SKM-1 (cell line): ENCODE results near the gene SART3.
"Not testable (repeated sequence)": the region's sequence is repeated elsewhere in the genome, so short reads cannot be mapped to it uniquely, and the experiment has no call there.

Experiments used
- DNase-seq: peaks from one replicate; lab custom pipeline; 2025; ENCODE audit not compliant: unreplicated experiment; lab: John Stamatoyannopoulos, UW

The SART3 gene

GRCh38 chr12:108498136-108498535 is 62.8 kb downstream of the SART3 start:
- no peak for DNase-seq

DNA sequence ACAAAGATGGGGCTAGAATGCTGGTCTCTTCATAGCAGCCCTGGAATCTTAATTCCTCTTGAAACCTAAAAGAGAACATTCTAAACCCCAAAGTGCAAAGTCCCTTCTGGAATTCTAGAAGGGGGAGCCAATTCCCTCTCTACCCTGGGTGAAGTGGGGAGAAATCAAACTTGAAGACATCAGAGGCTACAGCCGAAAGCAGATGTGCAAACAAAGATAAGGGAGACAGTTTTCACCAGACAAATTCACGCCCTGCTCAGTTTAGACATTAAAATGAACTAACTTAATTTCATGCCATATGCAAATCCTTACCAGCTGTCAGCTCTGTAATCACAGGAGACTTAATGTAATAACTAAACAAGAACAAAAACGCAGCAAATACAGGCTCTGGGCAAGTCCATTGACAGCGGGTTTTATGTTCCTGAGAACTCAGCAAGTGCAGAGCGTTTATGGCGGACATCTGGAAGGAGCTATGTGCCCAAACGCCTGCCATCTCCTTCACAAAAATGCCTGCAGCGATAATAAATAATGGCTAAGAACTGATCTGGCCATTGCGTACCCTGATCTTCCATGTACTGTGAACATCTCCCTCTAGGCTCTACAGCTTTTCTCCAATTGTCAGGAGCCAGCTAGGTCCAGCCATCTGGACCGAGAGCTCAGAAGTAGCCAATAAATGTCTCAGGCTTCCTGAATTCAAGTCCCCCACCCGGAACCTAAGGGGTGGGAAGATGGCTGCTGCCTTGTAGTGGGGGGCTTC is 65.0 kb downstream of the SART3 start:
- no peak for DNase-seq

DNA sequence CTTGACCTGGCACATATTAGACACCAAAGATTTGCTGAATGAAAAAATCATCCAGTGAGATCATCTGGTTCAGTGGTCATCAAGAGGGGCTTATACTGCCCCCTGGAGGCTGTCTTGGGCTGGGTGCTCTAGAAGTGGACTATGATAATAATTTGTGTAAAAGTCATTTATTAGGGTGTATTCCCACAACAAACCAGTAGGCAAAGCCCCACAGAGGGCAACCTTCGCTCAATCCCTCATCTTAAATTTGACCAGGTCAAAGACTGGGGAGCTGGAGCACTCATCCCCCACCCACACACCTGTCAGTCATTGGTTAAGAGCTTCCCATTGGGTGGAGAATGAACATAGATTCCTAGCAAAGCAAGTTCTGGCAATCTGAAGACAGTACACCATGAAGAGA is 65.9 kb downstream of the SART3 start:
- no peak for DNase-seq

GRCh38 chr12:108491256-108491655 is 69.7 kb downstream of the SART3 start:
- DNase-seq, result no peak

GRCh38 chr12:108487029-108487428 is 73.9 kb downstream of the SART3 start:
- not testable (repeated sequence) for DNase-seq

DNA sequence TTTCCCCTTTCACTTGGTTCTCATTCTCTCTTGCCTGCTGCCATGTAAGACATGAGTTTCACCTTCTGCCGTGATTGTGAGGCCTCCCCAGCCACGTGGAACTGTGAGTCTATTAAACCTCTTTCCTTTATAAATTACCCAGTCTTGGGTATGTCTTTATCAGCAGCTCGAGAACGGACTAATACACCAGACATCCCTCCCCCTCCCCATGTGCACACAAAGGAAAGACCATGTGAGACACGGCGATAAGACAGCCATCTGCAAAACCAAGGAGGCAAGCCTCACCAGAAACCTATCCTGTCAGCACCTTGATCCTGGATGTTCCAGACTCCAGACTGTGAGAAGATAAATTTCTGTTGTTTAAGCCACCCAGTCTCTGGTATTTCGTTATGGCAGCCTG is 75.6 kb downstream of the SART3 start:
- DNase-seq, result not testable (repeated sequence)

GRCh38 chr12:108484845-108485244 is 76.1 kb downstream of the SART3 start:
- no peak for DNase-seq

DNA sequence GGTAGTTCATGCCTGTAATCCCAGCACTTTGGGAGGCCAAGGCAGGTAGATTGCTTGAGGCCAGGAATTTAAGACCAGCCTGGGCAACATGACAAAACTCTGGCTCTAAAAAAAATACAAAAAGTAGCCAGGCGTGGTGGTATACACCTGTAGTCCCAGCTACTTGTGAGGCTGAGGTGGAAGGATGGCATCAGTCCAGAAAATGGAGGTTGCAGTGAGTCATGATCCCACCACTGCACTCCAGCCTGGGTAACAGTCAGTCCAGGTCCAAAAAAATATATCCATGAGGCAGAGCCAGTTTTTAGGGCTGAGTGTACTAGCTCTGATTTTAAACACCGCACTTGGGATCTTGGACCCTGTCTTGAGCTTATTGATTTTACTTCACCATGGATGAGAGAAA is 76.5 kb downstream of the SART3 start:
- DNase-seq, result no peak

DNA sequence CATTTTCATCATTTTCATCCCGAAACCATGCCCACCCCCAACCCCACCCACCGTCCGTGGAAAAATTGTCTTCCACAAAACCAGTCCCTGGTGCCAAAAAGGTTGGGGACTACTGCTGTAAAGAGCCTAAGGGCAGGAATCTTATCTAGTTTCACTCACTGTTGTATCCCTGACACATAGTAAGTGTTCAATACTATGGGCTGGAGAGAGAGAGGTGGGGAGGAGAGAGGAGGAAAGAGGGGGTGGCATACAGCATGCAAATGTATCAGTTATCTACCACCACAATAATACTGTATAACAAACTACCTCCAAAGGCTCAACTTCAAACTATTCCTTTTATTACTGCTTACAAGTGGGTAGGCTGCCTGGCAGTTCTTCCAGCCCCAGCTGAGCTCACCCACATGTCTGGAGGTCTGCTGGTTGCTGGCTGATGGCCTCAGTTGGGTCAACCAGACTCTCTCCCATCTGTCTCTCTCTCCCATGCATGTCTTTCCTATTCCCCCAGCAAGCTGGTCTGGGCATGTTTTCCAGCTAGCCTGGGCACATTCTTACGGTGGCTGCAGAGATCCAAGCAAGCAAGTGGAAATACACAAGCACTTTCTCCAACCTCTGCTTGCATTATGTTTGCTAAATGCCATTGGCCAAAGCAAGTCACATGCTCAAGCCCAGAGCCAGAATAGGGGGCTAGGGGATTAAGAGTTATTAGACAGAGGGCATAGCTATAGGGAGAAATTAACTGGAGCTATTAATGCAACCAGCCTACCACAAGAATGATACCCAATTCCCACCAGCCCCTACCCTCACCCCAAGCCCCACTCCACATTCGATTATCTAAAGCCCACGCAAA is 77.5 kb downstream of the SART3 start:
- no peak for DNase-seq

DNA sequence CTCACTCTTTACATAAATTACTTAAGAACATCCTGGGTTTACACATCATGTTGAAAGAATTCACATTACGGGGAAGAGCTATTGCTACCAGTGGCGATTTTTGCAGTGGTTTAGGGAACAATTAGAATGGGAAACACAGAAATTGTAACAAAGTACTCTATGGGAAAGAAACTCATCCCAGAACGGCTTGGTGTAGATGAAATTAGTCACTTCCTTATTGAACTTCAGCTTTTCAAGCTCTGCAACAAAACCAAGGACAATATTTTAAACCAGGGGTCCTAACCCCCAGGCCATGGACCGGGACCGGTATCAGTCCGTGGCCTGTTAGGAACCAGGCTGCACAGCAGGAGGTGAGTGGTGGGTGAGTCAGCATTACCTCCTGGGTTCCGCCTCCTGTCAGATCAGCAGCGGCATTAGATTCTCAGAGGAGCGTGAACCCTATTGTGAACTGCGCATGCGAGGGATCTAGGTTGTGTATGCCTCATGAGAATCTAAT is 78.2 kb downstream of the SART3 start:
- no peak for DNase-seq

GRCh38 chr12:108479364-108480070 is 81.5 kb downstream of the SART3 start:
- DNase-seq, result no peak

DNA sequence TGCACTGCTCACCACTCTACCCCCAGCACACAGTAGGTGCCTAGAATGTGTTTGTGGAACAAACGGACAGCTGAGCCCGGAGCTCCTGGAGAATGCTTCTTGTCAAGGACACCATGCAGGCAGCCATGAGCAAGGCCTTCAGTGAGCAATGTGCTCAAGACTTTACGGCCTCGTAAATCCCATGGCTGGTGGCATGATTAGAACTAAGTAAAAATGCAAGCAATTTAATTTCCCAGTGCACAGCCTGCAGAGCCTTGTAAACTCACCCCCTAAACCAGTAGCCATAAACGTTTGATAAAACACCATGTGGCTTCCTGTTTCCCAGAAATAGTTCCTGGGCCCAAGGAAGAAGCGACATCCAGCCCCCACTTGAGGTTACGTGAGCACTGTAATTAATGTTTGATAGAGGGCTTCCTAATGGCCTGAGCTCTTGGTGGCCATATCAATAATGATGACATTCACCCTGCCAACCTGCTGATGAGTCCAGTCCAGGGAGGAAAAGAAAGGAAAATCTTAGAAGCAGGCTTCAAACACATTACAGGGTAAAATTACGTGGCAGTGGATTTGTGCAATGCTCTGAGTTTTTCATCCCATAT is 82.3 kb downstream of the SART3 start:
- no peak for DNase-seq

- no peak for DNase-seq
Measured at GRCh38 chr12:108477881-108478259, 83.1 kb downstream of the SART3 start.

- DNase-seq, result no peak
Measured at GRCh38 chr12:108477055-108477880, 83.7 kb downstream of the SART3 start.

- DNase-seq, result no peak
Measured at GRCh38 chr12:108475396-108475795, 85.6 kb downstream of the SART3 start.

- no peak for DNase-seq
Measured at GRCh38 chr12:108473400-108474055, 87.4 kb downstream of the SART3 start.
